CD14-positive monocyte (primary cell): ENCODE measurements around the gene PCK2. TPM values are rescaled to one million over a fixed set of nuclear protein-coding genes. Genes with fewer than 3 reads are reported as not detected.

ENCODE experiments used
- DNase-seq, 3 donors: peaks; one replicate each; pipeline ENCODE4 v3.0.0-alpha.2; 2011 to 2022
- H2AFZ ChIP-seq: 2 replicates; pipeline ENCODE4 v1.6.0; 2012; ENCODE audit warnings: mild to moderate bottlenecking, low read depth, low read length, inconsistent platforms; ENCODE audit not compliant: insufficient read depth, poor library complexity, severe bottlenecking
- H3K27ac ChIP-seq, 2 donors: 1 replicate in 1 of 2; 2 replicates in 1 of 2; pipeline ENCODE4 v1.5.1; 2012 to 2013; ENCODE audit warnings: low read length in 2 of 2, control low read depth in 1 of 2, inconsistent platforms in 1 of 2, low read depth in 1 of 2, mild to moderate bottlenecking in 1 of 2
- H3K27me3 ChIP-seq, 2 donors: one replicate each; pipeline versions ENCODE4 v1.6.0 to v1.6.1; 2011 to 2013; ENCODE audit warnings: low read length in 2 of 2; ENCODE audit not compliant: control insufficient read depth in 2 of 2, insufficient read depth in 2 of 2
- H3K36me3 ChIP-seq, 2 donors: replicated peaks in 1 of 2; 1 replicate in 1 of 2; 2 replicates in 1 of 2; pipeline versions ENCODE4 v1.5.1 to v1.6.1; 2012 to 2013; ENCODE audit warnings: low read length in 2 of 2, control low read depth in 1 of 2, inconsistent platforms in 1 of 2, mild to moderate bottlenecking in 1 of 2; ENCODE audit not compliant: insufficient read depth in 2 of 2, control insufficient read depth in 1 of 2
- H3K4me1 ChIP-seq, 2 donors: 1 replicate in 1 of 2; 2 replicates in 1 of 2; pipeline versions ENCODE4 v1.5.1 to v1.6.1; 2012 to 2013; ENCODE audit warnings: low read length in 2 of 2, control low read depth in 1 of 2, inconsistent platforms in 1 of 2, mild to moderate bottlenecking in 1 of 2, moderate library complexity in 1 of 2; ENCODE audit not compliant: insufficient read depth in 2 of 2, control insufficient read depth in 1 of 2
- H3K4me2 ChIP-seq: replicated peaks from 2 replicates; pipeline ENCODE3; 2012; ENCODE audit warnings: low read length, moderate library complexity, mild to moderate bottlenecking; ENCODE audit not compliant: poor library complexity, severe bottlenecking; ENCODE audit errors: extremely low read depth
- H3K4me3 ChIP-seq, 3 experiments: fragments of 200-600 bp in 1 of 3; sonication (generic) in 1 of 3; replicated peaks in 1 of 3; 1 replicate in 2 of 3; 2 replicates in 1 of 3; pipeline ENCODE4 v1.5.1; 2011 to 2013; ENCODE audit warnings: low read length in 3 of 3, mild to moderate bottlenecking in 3 of 3, control low read depth in 2 of 3, low read depth in 2 of 3, inconsistent platforms in 1 of 3, moderate library complexity in 1 of 3
- H3K79me2 ChIP-seq: 2 replicates; pipeline ENCODE4 v1.6.0; 2012; ENCODE audit warnings: mild to moderate bottlenecking, control low read depth, inconsistent platforms, low read length, moderate library complexity; ENCODE audit not compliant: insufficient read depth
- H3K9ac ChIP-seq: 2 replicates; pipeline ENCODE4 v1.6.0; 2017; ENCODE audit warnings: low read length, mild to moderate bottlenecking; ENCODE audit not compliant: insufficient read depth, poor library complexity, severe bottlenecking
- H3K9me3 ChIP-seq, 2 donors: replicated peaks in 1 of 2; 1 replicate in 1 of 2; 2 replicates in 1 of 2; pipeline versions ENCODE4 v1.5.1 to v1.6.1; 2012 to 2013; ENCODE audit warnings: low read length in 2 of 2, control low read depth in 1 of 2; ENCODE audit not compliant: control insufficient read depth in 1 of 2, insufficient read depth in 1 of 2
- H4K20me1 ChIP-seq: 2 replicates; pipeline ENCODE4 v1.6.0; 2012; ENCODE audit warnings: mild to moderate bottlenecking, low read length, control low read depth, moderate library complexity; ENCODE audit not compliant: insufficient read depth
- H3K27ac Mint-ChIP-seq, 7 donors: one replicate each; pipeline ENCODE4 v1.8.0; 2020; ENCODE audit warnings: mild to moderate bottlenecking in 7 of 7, mixed read lengths in 7 of 7, moderate library complexity in 6 of 7, inconsistent platforms in 2 of 7
- H3K27me3 Mint-ChIP-seq, 3 donors: one replicate each; pipeline ENCODE4 v1.8.0; 2021 to 2022; ENCODE audit warnings: low read depth in 3 of 3, mild to moderate bottlenecking in 3 of 3, mixed read lengths in 3 of 3, moderate library complexity in 3 of 3, inconsistent platforms in 1 of 3
- H3K36me3 Mint-ChIP-seq, 2 donors: one replicate each; pipeline ENCODE4 v1.8.0; 2020; ENCODE audit warnings: mixed read lengths in 2 of 2, inconsistent platforms in 1 of 2, mild to moderate bottlenecking in 1 of 2
- H3K4me1 Mint-ChIP-seq: one replicate; pipeline ENCODE4 v1.8.0; 2020; ENCODE audit warnings: mild to moderate bottlenecking, mixed read lengths
- H3K4me3 Mint-ChIP-seq, 2 donors: one replicate each; pipeline ENCODE4 v1.8.0; 2020; ENCODE audit warnings: mild to moderate bottlenecking in 2 of 2, mixed read lengths in 2 of 2, moderate library complexity in 1 of 2
- H3K9me3 Mint-ChIP-seq, 7 donors: one replicate each; pipeline ENCODE4 v1.8.0; 2020 to 2022; ENCODE audit warnings: mixed read lengths in 7 of 7, mild to moderate bottlenecking in 6 of 7, moderate library complexity in 6 of 7, inconsistent platforms in 2 of 7
- WGBS: methylation state at CpG from one replicate; pipeline ENCODE4 v1.1.5; 2013; ENCODE audit warnings: missing lambda C conversion rate; ENCODE audit not compliant: insufficient coverage; 5-methylcytosine and 5-hydroxymethylcytosine counted together
- intact Hi-C, 2 donors: fragments of 100-400 bp; cut with micrococcal nuclease; formaldehyde crosslinking; loops; one replicate each; pipeline versions ENCODE4 v1.15.0 to v1.15.1; 2023
- polyA plus RNA-seq, 3 donors: library from polyadenylated mRNA; depleted of rRNA in 1 of 3; unstranded in 2 of 3; stranded (reverse) in 1 of 3; fragments of 300-500 nt in 2 of 3; fragments of >200 nt in 1 of 3; fragmentation: Illumina TruSeq in 2 of 3; gene quantifications; 1 replicate in 2 of 3; 2 replicates in 1 of 3; pipeline ENCODE4 v1.2.3, GENCODE V29; 2012 to 2021
- TF ChIP-seq, protein P1 (sequence below): fragments of 200-600 bp; IDR thresholded peaks from one replicate; pipeline ENCODE4 v1.8.0; 2022; ENCODE audit warnings: antibody characterized with exemption, mild to moderate bottlenecking

Gene PCK2
- polyA plus RNA-seq, 3 donors, result 29.9 to 34.2 (median 31.3) TPM

DNA sequence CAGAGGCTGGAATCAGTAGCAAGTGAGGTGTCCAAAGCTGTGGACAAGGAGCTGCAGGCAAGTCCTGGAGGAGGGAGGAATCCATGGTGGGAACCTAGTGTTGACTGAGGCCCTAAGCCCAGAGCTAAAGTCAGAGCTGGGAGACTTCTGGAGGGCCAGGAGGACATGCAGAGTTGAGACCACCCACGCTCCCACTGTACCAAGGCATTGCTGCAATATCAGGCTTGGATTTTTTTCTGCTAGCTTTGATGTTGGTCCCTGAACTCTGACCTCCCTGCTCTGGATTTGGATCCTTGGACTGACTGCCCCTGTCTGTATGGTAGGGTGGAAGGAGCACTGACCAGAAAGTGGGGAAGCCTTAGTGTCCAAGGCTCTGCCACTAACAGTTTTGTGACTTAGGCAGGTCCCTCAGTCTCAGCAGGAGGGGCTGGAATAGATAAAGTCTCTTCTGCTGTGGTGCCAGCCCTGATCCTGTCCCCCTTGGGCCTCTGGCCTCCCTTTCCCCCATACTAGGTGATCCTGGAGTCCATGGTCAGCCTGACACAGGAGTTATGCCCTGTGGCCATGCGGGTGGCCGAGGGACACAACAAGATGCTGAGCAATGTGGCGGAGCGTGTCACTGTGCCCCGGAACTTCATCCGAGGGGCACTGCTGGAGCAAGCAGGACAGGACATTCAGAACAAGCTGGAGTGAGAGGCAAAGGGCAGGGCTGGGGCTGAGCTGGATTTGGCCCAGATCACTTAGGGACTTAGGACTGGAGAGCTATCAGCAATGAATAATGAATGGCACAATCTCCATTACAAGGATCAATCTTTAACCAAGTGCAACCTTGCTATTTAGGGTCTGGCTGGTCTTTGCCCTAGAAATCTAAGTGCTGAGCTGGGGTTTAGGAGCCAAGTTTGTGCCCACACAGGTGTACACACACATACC, 32.9 kb upstream of the PCK2 start:
- no peak overlapping the region for H3K9ac ChIP-seq
- intact Hi-C loops, result no loop called here
- H3K4me3 ChIP-seq, result no peak overlapping the region
- H3K27ac Mint-ChIP-seq, result peak overlapping the region in 1 of 7 donors; percentile 52
- H3K27me3 Mint-ChIP-seq, result peaks cover 4 to 7% (median 6%) of the 10 kb centered on the region in 3 donors
- no peaks in the 10 kb centered on the region for H3K36me3 ChIP-seq
- H4K20me1 ChIP-seq, result no peaks in the 10 kb centered on the region
- H3K9me3 Mint-ChIP-seq, result peaks cover 0 to 2% (median 0%) of the 10 kb centered on the region in 7 donors
- WGBS, result 97% methylated on average over 7 of the region's 7 CpGs
- H3K9me3 ChIP-seq, result no peaks in the 10 kb centered on the region
- no peak for DNase-seq
- no peaks in the 10 kb centered on the region for H3K4me1 ChIP-seq
- no peak overlapping the region for H2AFZ ChIP-seq
- peaks cover 2% of the 10 kb centered on the region for H3K4me1 Mint-ChIP-seq
- H3K27ac ChIP-seq, result no peak overlapping the region
- H3K79me2 ChIP-seq, result no peaks in the 10 kb centered on the region
- no peak overlapping the region for H3K4me3 Mint-ChIP-seq
- no peaks in the 10 kb centered on the region for H3K36me3 Mint-ChIP-seq
- no peak overlapping the region for H3K4me2 ChIP-seq
- TF ChIP-seq, protein P1, sequence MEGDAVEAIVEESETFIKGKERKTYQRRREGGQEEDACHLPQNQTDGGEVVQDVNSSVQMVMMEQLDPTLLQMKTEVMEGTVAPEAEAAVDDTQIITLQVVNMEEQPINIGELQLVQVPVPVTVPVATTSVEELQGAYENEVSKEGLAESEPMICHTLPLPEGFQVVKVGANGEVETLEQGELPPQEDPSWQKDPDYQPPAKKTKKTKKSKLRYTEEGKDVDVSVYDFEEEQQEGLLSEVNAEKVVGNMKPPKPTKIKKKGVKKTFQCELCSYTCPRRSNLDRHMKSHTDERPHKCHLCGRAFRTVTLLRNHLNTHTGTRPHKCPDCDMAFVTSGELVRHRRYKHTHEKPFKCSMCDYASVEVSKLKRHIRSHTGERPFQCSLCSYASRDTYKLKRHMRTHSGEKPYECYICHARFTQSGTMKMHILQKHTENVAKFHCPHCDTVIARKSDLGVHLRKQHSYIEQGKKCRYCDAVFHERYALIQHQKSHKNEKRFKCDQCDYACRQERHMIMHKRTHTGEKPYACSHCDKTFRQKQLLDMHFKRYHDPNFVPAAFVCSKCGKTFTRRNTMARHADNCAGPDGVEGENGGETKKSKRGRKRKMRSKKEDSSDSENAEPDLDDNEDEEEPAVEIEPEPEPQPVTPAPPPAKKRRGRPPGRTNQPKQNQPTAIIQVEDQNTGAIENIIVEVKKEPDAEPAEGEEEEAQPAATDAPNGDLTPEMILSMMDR, result no peak
- no peaks in the 10 kb centered on the region for H3K27me3 ChIP-seq

DNA sequence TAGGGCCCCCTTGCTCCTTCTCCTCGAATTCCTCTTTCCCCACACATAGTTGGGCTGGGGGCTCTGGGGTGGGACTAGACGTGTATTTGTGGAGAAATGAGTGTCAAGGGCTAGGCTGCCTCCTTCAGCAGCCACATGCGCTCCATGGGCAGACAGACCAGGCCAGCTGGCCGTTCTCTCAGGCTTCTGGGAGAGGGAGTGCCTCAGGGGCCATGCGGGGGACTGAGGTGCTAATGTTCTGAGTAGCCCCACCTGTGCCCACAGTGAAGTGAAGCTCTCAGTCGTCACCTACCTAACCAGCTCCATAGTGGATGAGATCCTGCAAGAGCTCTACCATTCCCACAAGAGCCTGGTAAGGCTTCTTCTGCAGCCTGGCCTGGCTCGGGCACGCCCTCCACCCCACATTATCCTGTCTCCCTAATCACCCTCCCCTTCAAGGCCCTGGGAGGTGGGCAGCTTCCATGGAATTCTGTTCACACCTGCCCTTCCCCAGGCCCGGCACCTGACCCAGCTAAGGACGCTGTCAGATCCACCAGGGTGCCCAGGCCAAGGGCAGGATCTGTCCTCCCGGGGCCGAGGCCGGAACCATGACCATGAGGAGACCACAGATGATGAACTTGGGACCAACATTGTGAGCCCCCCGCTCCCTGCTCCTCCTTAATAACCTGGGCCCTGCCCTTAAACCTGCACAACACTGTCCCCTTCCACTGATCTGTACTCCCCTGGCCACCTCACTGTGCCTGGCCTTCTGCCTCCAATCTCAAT, 31.7 kb upstream of the PCK2 start:
- Mint-ChIP-seq H3K9me3 (peaks cover 0 to 2% (median 0%) of the 10 kb centered on the region in 7 donors), H3K27ac (no peak overlapping the region)

More for the DNA sequence above, 31.7 kb upstream of the PCK2 start:
- Histone ChIP-seq H3K36me3 (no peaks in the 10 kb centered on the region), H3K9me3 (no peaks in the 10 kb centered on the region), H3K9ac (no peak overlapping the region), H3K4me3 (no peak overlapping the region), H4K20me1 (no peaks in the 10 kb centered on the region), H3K27ac (no peak overlapping the region), H3K4me2 (no peak overlapping the region), H3K27me3 (no peaks in the 10 kb centered on the region), H3K79me2 (no peaks in the 10 kb centered on the region), H3K4me1 (no peaks in the 10 kb centered on the region), H2AFZ (no peak overlapping the region)
- no peak overlapping the region for H3K4me3 Mint-ChIP-seq
- H3K36me3 Mint-ChIP-seq, result no peaks in the 10 kb centered on the region
- WGBS, result 94% methylated on average over 11 of the region's 14 CpGs
- intact Hi-C loops, result no loop called here
- DNase-seq, result no peak
- H3K27me3 Mint-ChIP-seq, result peaks cover 2 to 8% (median 7%) of the 10 kb centered on the region in 3 donors
- TF ChIP-seq, protein P1, result no peak
- H3K4me1 Mint-ChIP-seq, result peaks cover 2% of the 10 kb centered on the region
